Adrenal gland (tissue), 5 donors: Measurements from ENCODE around the gene CADM1.

ENCODE experiments used
- CTCF ChIP-seq, 6 experiments: fragments of 450-650 bp in 4 of 6; fragments of 200-600 bp in 2 of 6; sonication (generic) in 1 of 6; IDR thresholded peaks; 1 replicate in 5 of 6; 2 replicates in 1 of 6; pipeline versions ENCODE4 v1.5.1 to v1.8.0; 2016 to 2021; ENCODE audit warnings: antibody characterized with exemption in 6 of 6, mild to moderate bottlenecking in 2 of 6, moderate library complexity in 1 of 6
- POLR2A ChIP-seq, 2 donors: fragments of 450-650 bp; IDR thresholded peaks; one replicate each; pipeline ENCODE4 v1.6.1; 2017; ENCODE audit warnings: antibody characterized with exemption in 2 of 2, mild to moderate bottlenecking in 2 of 2, moderate library complexity in 1 of 2
- donor health status: DM: no; HTN: no; CAD: no.

- TF ChIP-seq CTCF (IDR thresholded peaks at IDR 0.05) (no peak), POLR2A (IDR thresholded peaks at IDR 0.05) (no peak)
Observed at GRCh38 chr11:115244296-115244695, 259.9 kb downstream of the CADM1 start.
